ENCODE data around the gene CT47B1.
"Not testable (repeated sequence)": the region's sequence is repeated elsewhere in the genome, so short reads cannot be mapped to it uniquely, and the experiment has no call there.

CT47B1 gene

DNA sequence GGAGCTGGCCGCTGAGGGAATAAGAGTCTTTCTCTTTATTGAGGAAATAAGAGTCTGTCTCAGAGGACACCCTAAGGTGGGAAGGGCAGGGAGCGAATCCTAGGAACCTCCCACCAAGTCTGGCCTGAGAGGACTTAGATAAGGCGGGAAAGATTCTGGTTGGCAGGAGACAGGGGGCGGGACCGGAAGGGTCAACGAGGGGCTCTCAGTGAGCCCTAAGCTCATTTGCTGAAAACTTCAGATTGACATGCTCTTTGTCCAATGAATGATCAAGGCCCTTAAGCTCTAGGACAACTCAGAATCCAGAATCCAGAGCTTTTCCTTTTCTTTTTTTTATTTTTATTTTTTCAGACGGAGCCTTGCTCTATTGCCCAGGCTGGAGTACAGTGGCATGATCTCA is at the start of gene CT47B1:
TSS of gene CT47B1 (minus strand) at position 101 of the 400 bp plus-strand sequence. CDS start 196 bp downstream, outside the sequence.
- not testable (repeated sequence) for DNase-seq

- DNase-seq = no peak
Observed at GRCh38 chrX:120874678-120875557, 748 bp downstream of the CT47B1 start.

DNA sequence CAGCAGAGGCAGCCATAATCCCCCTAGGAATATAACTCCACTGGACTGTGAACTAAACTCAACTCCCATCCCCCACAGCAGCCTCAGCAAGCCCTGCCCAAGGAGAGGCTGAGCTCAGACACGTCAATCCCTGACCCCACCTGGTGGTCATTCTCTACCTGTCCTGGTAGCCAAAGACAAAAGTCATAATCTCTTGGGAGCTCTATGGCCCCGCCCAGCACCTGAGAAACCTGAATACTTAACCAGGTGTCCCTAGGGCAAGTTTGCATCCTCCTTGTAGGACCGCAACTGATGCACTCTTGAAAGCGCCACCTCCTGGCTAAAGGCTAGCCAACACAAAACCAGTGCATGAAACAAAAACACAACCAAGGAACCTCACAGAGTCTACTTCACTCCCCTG is 18.4 kb downstream of the CT47B1 start:
- no peak for DNase-seq

GRCh38 chrX:120840827-120841226 is 34.8 kb downstream of the CT47B1 start:
- no peak for DNase-seq

DNA sequence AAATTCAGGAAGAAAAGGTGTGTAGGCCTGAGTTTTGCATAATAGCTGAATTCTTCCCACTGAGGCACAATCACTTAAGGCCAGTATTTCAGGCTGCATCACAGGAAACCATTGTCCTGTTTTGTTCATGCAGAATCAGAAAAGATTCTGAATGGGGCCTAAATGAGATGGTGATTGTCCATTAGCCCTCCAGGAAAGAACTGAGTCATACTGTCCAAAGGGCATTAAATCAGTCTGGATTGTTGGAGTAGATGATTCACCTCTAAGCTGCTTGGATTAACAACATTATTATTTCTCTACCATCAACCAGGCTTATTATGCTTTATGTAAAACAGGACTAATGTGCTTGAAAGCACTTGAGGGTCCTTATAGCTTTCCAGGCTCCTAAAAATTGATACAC is 36.2 kb downstream of the CT47B1 start:
- no peak for DNase-seq

DNA sequence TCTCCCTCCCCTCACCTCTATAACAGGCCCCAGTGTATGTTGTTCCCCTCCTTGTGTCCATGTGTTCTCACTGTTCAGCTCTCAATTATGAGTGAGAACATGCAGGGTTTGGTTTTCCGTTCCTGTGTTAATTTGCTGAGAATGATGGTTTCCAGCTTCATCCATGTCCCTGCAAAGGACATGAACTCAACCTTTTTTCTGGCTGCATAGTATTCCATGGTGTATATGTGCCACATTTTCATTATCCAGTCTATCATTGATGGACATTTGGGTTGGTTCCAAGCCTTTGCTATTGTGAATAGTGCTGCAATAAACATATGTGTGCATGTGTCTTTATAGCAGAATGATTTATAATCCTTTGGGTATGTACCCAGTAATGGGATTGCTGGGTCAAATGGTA is 48.5 kb downstream of the CT47B1 start:
- not testable (repeated sequence) for DNase-seq

GRCh38 chrX:120825146-120825545 is 50.5 kb downstream of the CT47B1 start:
- DNase-seq = no peak

- no peak for DNase-seq
Observed at GRCh38 chrX:120824021-120824420, 51.6 kb downstream of the CT47B1 start.

GRCh38 chrX:120823556-120823955 is 52.1 kb downstream of the CT47B1 start:
- no peak for DNase-seq
